DOHH2 (cell line): ENCODE data around the gene DCTN3.

Source experiments
- H3F3A ChIP-seq: fragments of 200-600 bp; sonication (generic), shearing (Covaris generic); 2 replicates; pipeline ENCODE4 v1.6.0; 2016; ENCODE audit warnings: antibody characterized with exemption, mild to moderate bottlenecking; ENCODE audit not compliant: control insufficient read depth, insufficient read depth
- H3K27ac ChIP-seq: fragments of 200-600 bp; sonication (generic); 2 replicates; pipeline ENCODE4 v1.5.1; 2014; ENCODE audit warnings: low read depth, mild to moderate bottlenecking, low read length, moderate library complexity
- H3K27me3 ChIP-seq: fragments of 200-600 bp; sonication (generic); 2 replicates; pipeline ENCODE4 v1.6.1; 2014; ENCODE audit warnings: mild to moderate bottlenecking, low read length, mixed read lengths; ENCODE audit not compliant: control insufficient read depth
- H3K36me3 ChIP-seq: fragments of 200-600 bp; sonication (generic); 2 replicates; pipeline ENCODE4 v1.6.1; 2014; ENCODE audit warnings: mild to moderate bottlenecking, low read length, moderate library complexity, mixed read lengths; ENCODE audit not compliant: control insufficient read depth
- H3K4me1 ChIP-seq: fragments of 200-600 bp; sonication (generic); 2 replicates; pipeline ENCODE4 v1.6.1; 2014; ENCODE audit warnings: mild to moderate bottlenecking, low read length, mixed read lengths; ENCODE audit not compliant: control insufficient read depth
- H3K4me2 ChIP-seq: fragments of 200-600 bp; sonication (generic); 2 replicates; pipeline ENCODE4 v1.6.0; 2014; ENCODE audit warnings: mild to moderate bottlenecking, low read length, moderate library complexity
- H3K4me3 ChIP-seq: fragments of 200-600 bp; sonication (generic); 2 replicates; pipeline ENCODE4 v1.5.1; 2014; ENCODE audit warnings: mild to moderate bottlenecking, low read length, mixed read lengths
- H3K79me2 ChIP-seq: fragments of 200-600 bp; sonication (generic); 2 replicates; pipeline ENCODE4 v1.6.1; 2014; ENCODE audit warnings: mild to moderate bottlenecking, low read length, mixed read lengths; ENCODE audit not compliant: control insufficient read depth
- H3K9me2 ChIP-seq: fragments of 200-600 bp; sonication (generic); replicated peaks from 2 replicates; pipeline ENCODE4 v1.6.1; 2014; ENCODE audit warnings: mild to moderate bottlenecking, low read length, mixed read lengths; ENCODE audit not compliant: control insufficient read depth
- H3K9me3 ChIP-seq: fragments of 200-600 bp; sonication (generic); 2 replicates; pipeline ENCODE4 v1.6.1; 2014; ENCODE audit warnings: antibody characterized with exemption, low read length, mixed read lengths; ENCODE audit not compliant: control insufficient read depth, insufficient read depth
- H4K20me1 ChIP-seq: fragments of 200-600 bp; sonication (generic); 2 replicates; pipeline ENCODE4 v1.6.0; 2014; ENCODE audit warnings: low read depth, mild to moderate bottlenecking, antibody characterized with exemption, low read length, moderate library complexity; ENCODE audit not compliant: control insufficient read depth, insufficient read depth
- EZH2phosphoT487 ChIP-seq: fragments of 200-600 bp; sonication (generic); IDR thresholded peaks from 2 replicates; pipeline ENCODE4 v1.6.1; 2017; ENCODE audit warnings: borderline replicate concordance, mild to moderate bottlenecking, antibody characterized with exemption, low read length, moderate library complexity, mixed read lengths
- TF ChIP-seq, protein P1 (sequence below): fragments of 200-600 bp; sonication (generic); IDR thresholded peaks from one replicate; pipeline ENCODE4 v1.5.1; 2014; ENCODE audit warnings: antibody characterized with exemption, mild to moderate bottlenecking, low read depth, low read length; ENCODE audit not compliant: poor library complexity, severe bottlenecking

The DCTN3 gene

GRCh38 chr9:34566322-34566721 is 54.0 kb downstream of the DCTN3 start:
- TF ChIP-seq EZH2phosphoT487 = no peak
- TF ChIP-seq, protein P1, sequence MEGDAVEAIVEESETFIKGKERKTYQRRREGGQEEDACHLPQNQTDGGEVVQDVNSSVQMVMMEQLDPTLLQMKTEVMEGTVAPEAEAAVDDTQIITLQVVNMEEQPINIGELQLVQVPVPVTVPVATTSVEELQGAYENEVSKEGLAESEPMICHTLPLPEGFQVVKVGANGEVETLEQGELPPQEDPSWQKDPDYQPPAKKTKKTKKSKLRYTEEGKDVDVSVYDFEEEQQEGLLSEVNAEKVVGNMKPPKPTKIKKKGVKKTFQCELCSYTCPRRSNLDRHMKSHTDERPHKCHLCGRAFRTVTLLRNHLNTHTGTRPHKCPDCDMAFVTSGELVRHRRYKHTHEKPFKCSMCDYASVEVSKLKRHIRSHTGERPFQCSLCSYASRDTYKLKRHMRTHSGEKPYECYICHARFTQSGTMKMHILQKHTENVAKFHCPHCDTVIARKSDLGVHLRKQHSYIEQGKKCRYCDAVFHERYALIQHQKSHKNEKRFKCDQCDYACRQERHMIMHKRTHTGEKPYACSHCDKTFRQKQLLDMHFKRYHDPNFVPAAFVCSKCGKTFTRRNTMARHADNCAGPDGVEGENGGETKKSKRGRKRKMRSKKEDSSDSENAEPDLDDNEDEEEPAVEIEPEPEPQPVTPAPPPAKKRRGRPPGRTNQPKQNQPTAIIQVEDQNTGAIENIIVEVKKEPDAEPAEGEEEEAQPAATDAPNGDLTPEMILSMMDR = no peak
- Histone ChIP-seq H3K4me2 (no peak overlapping the region), H3K9me3 (peaks cover 5% of the 10 kb centered on the region; the same call in 1 of the 2 replicates), H4K20me1 (no peaks in the 10 kb centered on the region; the same call in 1 of the 2 replicates), H3K4me3 (no peak overlapping the region), H3K9me2 (no peaks in the 10 kb centered on the region), H3K79me2 (no peaks in the 10 kb centered on the region), H3K4me1 (no peaks in the 10 kb centered on the region), H3F3A (no peaks in the 10 kb centered on the region), H3K27me3 (peaks cover 31% of the 10 kb centered on the region), H3K27ac (no peak overlapping the region), H3K36me3 (no peaks in the 10 kb centered on the region)

- Histone ChIP-seq H3K4me1 (no peaks in the 10 kb centered on the region), H3K4me3 (no peak overlapping the region), H3K36me3 (no peaks in the 10 kb centered on the region), H3K79me2 (no peaks in the 10 kb centered on the region), H3K4me2 (no peak overlapping the region), H3K9me3 (peaks cover 5% of the 10 kb centered on the region; the same call in 1 of the 2 replicates), H3K27me3 (peaks cover 31% of the 10 kb centered on the region), H3K9me2 (no peaks in the 10 kb centered on the region), H3F3A (no peaks in the 10 kb centered on the region), H4K20me1 (no peaks in the 10 kb centered on the region; the same call in 1 of the 2 replicates), H3K27ac (no peak overlapping the region)
- TF ChIP-seq, protein P1 = no peak
- TF ChIP-seq EZH2phosphoT487 = no peak
Observed at GRCh38 chr9:34565856-34566255, 54.4 kb downstream of the DCTN3 start.

DNA sequence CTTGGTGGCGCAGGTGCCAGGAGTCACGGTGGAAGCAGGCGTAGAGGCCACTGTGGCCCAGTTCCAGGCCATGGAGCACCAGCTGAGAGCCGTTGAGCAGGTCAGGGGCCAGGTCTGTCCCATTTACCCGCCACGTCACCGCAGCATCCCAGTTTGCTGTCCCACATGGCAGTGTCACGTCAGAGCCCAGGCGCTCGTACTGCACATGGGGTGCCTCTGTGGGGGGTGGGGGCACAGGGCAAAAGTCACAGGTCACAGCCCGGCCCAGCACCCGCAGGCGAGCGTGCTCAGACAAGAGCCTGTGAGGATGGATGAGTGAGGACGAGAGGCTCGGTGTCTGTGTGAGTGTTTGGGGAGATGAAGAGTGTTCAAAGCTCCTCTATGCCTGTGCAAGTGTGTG is 55.7 kb downstream of the DCTN3 start:
- Histone ChIP-seq H3K27me3 (peaks cover 27% of the 10 kb centered on the region), H3K4me1 (no peaks in the 10 kb centered on the region), H3K4me3 (no peak overlapping the region), H3K36me3 (no peaks in the 10 kb centered on the region), H3K9me3 (peaks cover 5% of the 10 kb centered on the region; the same call in 1 of the 2 replicates), H3K27ac (no peak overlapping the region), H3K4me2 (no peak overlapping the region), H4K20me1 (no peaks in the 10 kb centered on the region), H3K9me2 (no peaks in the 10 kb centered on the region), H3K79me2 (no peaks in the 10 kb centered on the region), H3F3A (no peaks in the 10 kb centered on the region)
- no peak for TF ChIP-seq EZH2phosphoT487
- TF ChIP-seq, protein P1 = no peak
